ENCODE results near the gene ZBED2. TPM values are rescaled to one million over a fixed set of nuclear protein-coding genes. Genes with fewer than 3 reads are reported as not detected.

The ZBED2 gene
- total and polyA plus RNA-seq, 12 donors: 0.11 TPM; not detected in 11

DNA sequence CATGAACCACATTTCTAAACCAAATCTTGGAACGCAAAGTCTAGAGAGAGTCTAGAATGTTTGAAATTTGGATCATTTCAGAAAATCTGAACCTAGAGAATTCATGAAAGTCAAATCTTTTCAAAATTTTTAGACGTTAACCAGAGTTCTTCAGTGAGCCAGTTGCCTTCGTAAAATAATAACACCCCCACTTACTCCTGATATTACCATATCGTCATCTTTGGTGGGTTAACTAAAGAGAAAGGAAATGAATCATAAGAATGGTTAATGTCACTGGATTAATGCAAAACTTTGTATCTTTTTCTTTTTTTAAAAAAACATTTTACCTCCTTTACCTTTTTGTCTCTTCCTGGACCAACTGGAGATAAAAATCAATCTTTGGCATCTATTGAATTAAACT is 1.2 kb upstream of the ZBED2 start:
- no peak for DNase-seq
- Histone ChIP-seq H3K9me3 (replicated peaks in 1 of 3) (no peaks in the 10 kb centered on the region), H3K4me3 (no peak overlapping the region), H3K36me3 (replicated peaks in 1 of 2) (no peaks in the 10 kb centered on the region), H3K27ac (no peak overlapping the region), H3K4me1 (replicated peaks in 1 of 2) (no peaks in the 10 kb centered on the region), H3K27me3 (no peaks in the 10 kb centered on the region)
- 71 to 90% (median 79%) methylated on average over 4 of the region's 4 CpGs for WGBS, 4 donors
- no peak for TF ChIP-seq CTCF (IDR thresholded peaks at IDR 0.05)
- TF ChIP-seq POLR2A (IDR thresholded peaks at IDR 0.05): no peak
- intact Hi-C loops (cut with DNase I): no loop called here

- H3K9me3 ChIP-seq (replicated peaks in 1 of 3): no peaks in the 10 kb centered on the region
- no peak for DNase-seq
- H3K27me3 ChIP-seq: no peaks in the 10 kb centered on the region
- intact Hi-C loops (cut with DNase I): no loop called here
- H3K36me3 ChIP-seq (replicated peaks in 1 of 2): no peaks in the 10 kb centered on the region
- no peak overlapping the region for H3K4me3 ChIP-seq
- TF ChIP-seq POLR2A (IDR thresholded peaks at IDR 0.05): no peak
- TF ChIP-seq CTCF (IDR thresholded peaks at IDR 0.05): no peak
- H3K4me1 ChIP-seq (replicated peaks in 1 of 2): no peaks in the 10 kb centered on the region
- WGBS, 4 donors: 0 to 2% (median 0%) methylated on average over 1 of the region's 1 CpG
- no peak overlapping the region for H3K27ac ChIP-seq
Observed at GRCh38 chr3:111594781-111595180, 365 bp downstream of the ZBED2 start.

GRCh38 chr3:111594205-111594604 is 941 bp downstream of the ZBED2 start:
- WGBS, 4 donors: 74 to 85% (median 83%) methylated on average over 2 of the region's 2 CpGs
- DNase-seq: no peak
- Histone ChIP-seq H3K4me1 (replicated peaks in 1 of 2) (no peaks in the 10 kb centered on the region), H3K27ac (no peak overlapping the region), H3K27me3 (no peaks in the 10 kb centered on the region), H3K36me3 (replicated peaks in 1 of 2) (no peaks in the 10 kb centered on the region), H3K4me3 (no peak overlapping the region), H3K9me3 (replicated peaks in 1 of 3) (no peaks in the 10 kb centered on the region)
- TF ChIP-seq CTCF (IDR thresholded peaks at IDR 0.05) (no peak), POLR2A (IDR thresholded peaks at IDR 0.05) (no peak)
- intact Hi-C loops (cut with DNase I): no loop called here

GRCh38 chr3:111593666-111594065 is 1.5 kb downstream of the ZBED2 start:
- Histone ChIP-seq H3K27ac (no peak overlapping the region), H3K27me3 (no peaks in the 10 kb centered on the region), H3K4me3 (no peak overlapping the region), H3K4me1 (replicated peaks in 1 of 2) (no peaks in the 10 kb centered on the region), H3K36me3 (replicated peaks in 1 of 2) (no peaks in the 10 kb centered on the region), H3K9me3 (replicated peaks in 1 of 3) (no peaks in the 10 kb centered on the region)
- no peak for TF ChIP-seq CTCF (IDR thresholded peaks at IDR 0.05)
- no peak for TF ChIP-seq POLR2A (IDR thresholded peaks at IDR 0.05)
- intact Hi-C loops (cut with DNase I): no loop called here
- DNase-seq: no peak
- 85 to 89% (median 87%) methylated on average over 5 to 9 of the region's 9 CpGs for WGBS, 4 donors
